ENCODE data around the gene DEXI. TPM values are rescaled to one million over a fixed set of nuclear protein-coding genes. Genes with fewer than 3 reads are reported as not detected.
"Not testable (repeated sequence)": the region's sequence is repeated elsewhere in the genome, so short reads cannot be mapped to it uniquely, and the experiment has no call there.

Gene DEXI
- total RNA-seq, 1 donor from 2014 or later: 94.2 TPM

DNA sequence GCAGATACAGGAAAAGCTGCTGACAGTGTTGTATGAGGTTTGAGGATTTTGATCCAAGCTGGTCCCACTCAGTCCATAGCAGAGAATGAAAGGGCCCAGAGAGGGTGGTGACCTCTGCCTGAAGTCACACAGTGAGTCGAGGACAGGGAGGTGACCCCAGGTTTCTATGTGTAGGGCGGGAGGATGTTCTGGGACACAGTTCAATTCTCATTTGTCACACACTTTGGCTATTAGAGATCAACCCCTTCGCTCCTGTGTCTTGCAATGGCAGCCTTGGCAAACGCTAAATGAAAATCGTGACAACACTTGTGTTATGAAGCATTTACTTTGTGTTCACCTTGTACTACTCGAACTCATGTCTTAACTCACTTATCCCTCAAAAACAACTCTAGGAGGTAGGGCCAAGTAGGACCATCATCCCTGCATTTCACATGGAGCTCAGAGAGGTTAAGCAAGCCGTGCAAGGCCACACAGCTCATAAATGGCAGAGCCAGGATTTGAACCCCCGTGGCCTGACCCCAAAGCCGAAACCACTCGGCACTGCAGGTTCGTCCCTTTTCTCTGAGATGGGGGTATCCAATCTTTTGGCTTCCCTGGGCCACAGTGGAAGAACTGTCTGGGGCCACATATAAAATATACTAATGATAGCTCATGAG, 10.2 kb downstream of the DEXI start:
- H3K27ac ChIP-seq: no peak overlapping the region
- intact Hi-C loops (cut with DNase I): no loop called here
- TF ChIP-seq, protein P1, sequence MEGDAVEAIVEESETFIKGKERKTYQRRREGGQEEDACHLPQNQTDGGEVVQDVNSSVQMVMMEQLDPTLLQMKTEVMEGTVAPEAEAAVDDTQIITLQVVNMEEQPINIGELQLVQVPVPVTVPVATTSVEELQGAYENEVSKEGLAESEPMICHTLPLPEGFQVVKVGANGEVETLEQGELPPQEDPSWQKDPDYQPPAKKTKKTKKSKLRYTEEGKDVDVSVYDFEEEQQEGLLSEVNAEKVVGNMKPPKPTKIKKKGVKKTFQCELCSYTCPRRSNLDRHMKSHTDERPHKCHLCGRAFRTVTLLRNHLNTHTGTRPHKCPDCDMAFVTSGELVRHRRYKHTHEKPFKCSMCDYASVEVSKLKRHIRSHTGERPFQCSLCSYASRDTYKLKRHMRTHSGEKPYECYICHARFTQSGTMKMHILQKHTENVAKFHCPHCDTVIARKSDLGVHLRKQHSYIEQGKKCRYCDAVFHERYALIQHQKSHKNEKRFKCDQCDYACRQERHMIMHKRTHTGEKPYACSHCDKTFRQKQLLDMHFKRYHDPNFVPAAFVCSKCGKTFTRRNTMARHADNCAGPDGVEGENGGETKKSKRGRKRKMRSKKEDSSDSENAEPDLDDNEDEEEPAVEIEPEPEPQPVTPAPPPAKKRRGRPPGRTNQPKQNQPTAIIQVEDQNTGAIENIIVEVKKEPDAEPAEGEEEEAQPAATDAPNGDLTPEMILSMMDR (IDR thresholded peaks at IDR 0.05): no peak
- H3K9me3 ChIP-seq: no peaks in the 10 kb centered on the region
- H3K36me3 ChIP-seq: peaks cover 14 to 47% of the 10 kb centered on the region in 2 donors
- peaks cover 8 to 37% of the 10 kb centered on the region in 2 donors for H3K4me1 ChIP-seq
- no peak overlapping the region for H3K4me3 ChIP-seq
- no peak for DNase-seq (ENCODE audit: low spot score in 2 of 2)
- H3K27me3 ChIP-seq: no peaks in the 10 kb centered on the region

DNA sequence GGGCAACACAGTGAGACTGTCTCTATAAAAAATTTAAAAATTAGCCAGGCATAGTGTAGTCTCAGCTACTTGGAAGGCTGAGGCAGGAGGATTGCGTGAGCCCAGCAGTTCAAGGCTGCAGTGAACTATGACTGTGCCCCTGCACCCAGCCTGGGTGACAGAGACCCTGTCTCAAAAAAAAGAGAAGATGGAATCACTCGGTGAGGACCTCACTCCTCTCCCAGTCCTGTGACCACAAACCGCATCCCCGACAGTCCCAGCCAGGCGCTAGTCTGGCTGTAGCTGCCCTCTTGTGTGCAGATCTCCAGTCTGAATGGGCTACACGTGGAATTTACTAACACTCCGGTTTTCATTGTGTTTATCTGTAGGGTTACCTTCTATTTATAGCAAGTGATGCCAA, 11.1 kb downstream of the DEXI start:
- Histone ChIP-seq H3K4me1 (peaks cover 8 to 32% of the 10 kb centered on the region in 2 donors), H3K27ac (no peak overlapping the region), H3K36me3 (peaks cover 20 to 55% of the 10 kb centered on the region in 2 donors), H3K9me3 (no peaks in the 10 kb centered on the region), H3K27me3 (no peaks in the 10 kb centered on the region), H3K4me3 (no peak overlapping the region)
- TF ChIP-seq, protein P1 (IDR thresholded peaks at IDR 0.05): no peak
- intact Hi-C loops (cut with DNase I): no loop called here
- no peak for DNase-seq (ENCODE audit: low spot score in 2 of 2)

DNA sequence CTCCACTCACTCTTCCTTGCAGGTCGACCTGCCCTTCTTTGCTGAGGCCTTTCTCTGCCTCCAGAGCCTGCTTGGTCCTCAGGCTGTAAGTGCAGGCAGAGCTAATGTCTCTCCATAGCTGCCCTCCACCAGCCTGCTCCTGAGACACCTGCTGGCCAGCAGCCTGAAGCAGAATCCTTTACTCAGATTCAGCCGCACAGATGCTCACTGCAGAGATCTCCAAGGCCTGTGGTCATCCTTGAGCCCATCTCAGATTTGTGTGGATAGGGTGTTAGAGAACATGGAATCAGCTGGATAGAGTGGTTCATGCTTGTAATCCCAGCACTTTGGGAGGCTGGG, 11.5 kb downstream of the DEXI start:
- no peak for DNase-seq (ENCODE audit: low spot score in 2 of 2)
- Histone ChIP-seq H3K9me3 (no peaks in the 10 kb centered on the region), H3K36me3 (peaks cover 20 to 59% of the 10 kb centered on the region in 2 donors), H3K27me3 (no peaks in the 10 kb centered on the region), H3K4me1 (peaks cover 8 to 28% of the 10 kb centered on the region in 2 donors), H3K4me3 (no peak overlapping the region), H3K27ac (no peak overlapping the region)
- intact Hi-C loops (cut with DNase I): no loop called here
- TF ChIP-seq, protein P1 (IDR thresholded peaks at IDR 0.05): no peak

DNA sequence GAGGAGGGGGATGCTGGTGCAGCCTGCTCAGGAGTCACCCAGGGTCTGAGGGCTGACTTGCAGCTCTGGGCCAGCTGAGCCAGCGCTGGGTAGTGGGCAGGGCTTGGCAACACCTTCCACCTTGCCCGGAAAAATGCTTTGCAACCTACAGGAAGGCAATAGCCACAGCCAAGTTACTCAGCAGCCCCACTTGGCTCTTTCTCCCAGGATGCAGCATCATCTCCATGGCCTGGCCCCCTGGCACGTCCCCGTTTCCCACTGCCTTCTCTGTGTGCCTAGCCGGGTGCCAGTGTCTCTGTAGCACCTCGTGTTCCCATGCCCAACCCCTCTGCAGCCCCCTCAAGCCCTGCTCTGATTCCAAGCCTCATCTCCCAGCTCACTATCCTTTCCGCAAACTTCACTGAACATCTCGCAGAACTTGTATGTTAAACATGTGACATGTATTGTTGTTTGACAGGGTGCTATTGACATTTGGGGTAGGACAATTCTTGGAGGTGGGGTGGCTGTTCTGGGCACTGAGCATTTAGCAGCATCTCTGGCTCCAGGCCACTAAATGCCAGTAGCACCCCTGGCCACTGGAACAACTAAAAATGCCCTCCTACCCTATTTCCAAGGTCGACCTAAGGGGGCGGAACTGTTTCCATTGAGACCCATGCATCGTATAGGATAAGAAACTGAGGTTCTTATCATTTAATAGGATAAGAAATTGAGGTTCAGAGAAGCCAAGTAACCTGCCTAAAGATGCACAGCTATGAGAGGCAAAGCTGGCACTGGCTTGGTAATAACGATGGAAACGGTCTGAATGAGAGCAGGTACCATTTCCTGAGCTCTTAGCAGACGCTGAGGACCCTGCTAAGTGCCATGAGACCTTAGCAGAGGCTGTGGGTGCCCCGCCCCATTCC, 12.2 kb downstream of the DEXI start:
- Histone ChIP-seq H3K27ac (peak overlapping the region in 1 of 2 donors; percentile 3), H3K4me3 (no peak overlapping the region), H3K9me3 (no peaks in the 10 kb centered on the region), H3K36me3 (peaks cover 20 to 65% of the 10 kb centered on the region in 2 donors), H3K27me3 (no peaks in the 10 kb centered on the region), H3K4me1 (peaks cover 8 to 21% of the 10 kb centered on the region in 2 donors)
- DNase-seq (ENCODE audit: low spot score in 2 of 2): no peak
- TF ChIP-seq, protein P1 (IDR thresholded peaks at IDR 0.05): no peak
- intact Hi-C loops (cut with DNase I): no loop called here

DNA sequence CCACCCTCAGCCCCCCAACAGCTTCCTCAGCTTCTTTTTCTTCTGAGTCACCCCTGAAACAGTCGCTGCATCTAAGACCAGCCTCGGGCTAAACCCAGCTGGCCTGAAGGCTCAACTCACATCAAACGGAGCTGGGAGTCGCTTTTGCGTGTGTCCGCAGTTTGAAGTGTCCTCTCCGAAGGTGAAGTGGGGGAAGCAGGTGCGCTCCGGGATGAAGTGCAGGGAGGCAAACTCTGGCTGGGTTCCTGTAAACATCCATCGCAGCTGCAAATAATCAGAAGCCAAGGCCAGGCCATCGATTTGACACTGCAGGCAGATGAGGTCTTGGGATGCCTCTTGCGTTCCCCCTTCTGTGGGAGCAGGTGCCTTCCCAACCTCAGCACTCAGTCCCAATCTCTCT, 13.2 kb downstream of the DEXI start:
- H3K27me3 ChIP-seq; H3K4me3 ChIP-seq; intact Hi-C loops (cut with DNase I); DNase-seq (ENCODE audit: low spot score in 2 of 2); H3K9me3 ChIP-seq: not testable (repeated sequence)
- Histone ChIP-seq H3K27ac (peak overlapping the region; percentile 3 to 28), H3K36me3 (peaks cover 20 to 73% of the 10 kb centered on the region in 2 donors), H3K4me1 (peaks cover 11 to 19% of the 10 kb centered on the region in 2 donors)

DNA sequence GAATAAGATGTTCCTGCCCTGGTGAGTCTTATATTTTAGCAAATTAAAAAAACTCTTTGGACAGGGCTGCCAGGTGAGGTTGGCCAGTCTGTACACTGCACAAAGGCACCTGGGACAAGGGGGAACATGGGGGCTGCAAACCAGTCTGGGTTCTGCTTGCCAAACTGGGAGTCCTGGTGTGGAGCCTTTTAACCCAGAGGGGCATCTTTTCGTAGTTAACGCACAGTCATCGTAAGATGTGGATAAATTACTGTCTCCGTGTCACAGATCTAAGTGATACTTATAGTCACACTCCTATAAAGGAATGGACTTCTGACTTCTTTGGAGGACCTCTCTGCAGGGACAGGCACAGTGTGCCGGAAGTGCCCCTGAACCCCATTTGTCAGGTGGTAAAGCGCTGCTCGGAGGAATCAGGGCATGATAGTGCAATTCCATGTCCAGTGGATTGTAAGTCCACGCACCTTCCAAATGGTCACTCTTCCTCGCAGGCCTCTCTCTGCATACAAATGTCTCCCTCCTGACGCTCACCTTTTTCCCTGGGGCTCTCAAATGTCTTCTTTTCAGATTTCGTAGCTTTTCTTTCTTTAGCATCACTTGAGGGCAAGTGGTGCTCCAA, 14.7 kb downstream of the DEXI start:
- Histone ChIP-seq H3K36me3 (peaks cover 20 to 63% of the 10 kb centered on the region in 2 donors), H3K27ac (no peak overlapping the region), H3K4me1 (peaks cover 5 to 27% of the 10 kb centered on the region in 2 donors), H3K27me3 (no peaks in the 10 kb centered on the region), H3K9me3 (no peaks in the 10 kb centered on the region), H3K4me3 (no peak overlapping the region)
- intact Hi-C loops (cut with DNase I): no loop called here
- DNase-seq (ENCODE audit: low spot score in 2 of 2): no peak
- TF ChIP-seq, protein P1 (IDR thresholded peaks at IDR 0.05): no peak
